NCI-H1092 (cell line): ENCODE results near the gene HNRNPF.

Experiments
- DNase-seq: peaks from one replicate; lab custom pipeline; 2025; lab: John Stamatoyannopoulos, UW

HNRNPF gene

GRCh38 chr10:43376046-43376635, 32.8 kb downstream of the HNRNPF start:
- no peak for DNase-seq

- DNase-seq: no peak
These were observed 33.5 kb downstream of the HNRNPF start for GRCh38 chr10:43375401-43376020.

DNA sequence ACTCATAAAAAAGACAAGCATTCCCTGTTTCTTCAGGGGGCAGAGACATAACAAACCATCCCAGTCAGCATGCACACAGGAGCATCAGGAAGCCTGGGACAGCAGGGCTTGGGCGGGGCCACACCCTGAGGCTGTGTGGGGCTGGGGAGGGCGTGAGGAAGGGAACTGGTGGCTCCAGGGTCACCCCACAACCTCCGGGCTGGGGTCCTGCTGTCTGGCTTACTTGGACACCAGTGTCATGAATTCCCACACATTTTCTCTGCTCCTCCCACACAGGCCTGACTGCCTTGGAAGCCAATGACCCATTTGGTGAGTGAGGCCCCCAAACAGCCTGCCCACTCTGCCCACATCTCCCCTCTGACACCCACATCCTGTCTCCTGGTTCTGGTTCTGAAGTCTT, 34.8 kb downstream of the HNRNPF start:
- DNase-seq: no peak

GRCh38 chr10:43373461-43373860, 35.5 kb downstream of the HNRNPF start:
- DNase-seq: no peak

GRCh38 chr10:43372765-43373361, 36.1 kb downstream of the HNRNPF start:
- DNase-seq: no peak

- DNase-seq: no peak
These were observed 37.6 kb downstream of the HNRNPF start, which contains the start of gene FXYD4 for GRCh38 chr10:43371418-43371817. Gene FXYD4 (plus strand): TSS chr10:43371636. CDS start chr10:43373747, 2,111 bp downstream.

DNA sequence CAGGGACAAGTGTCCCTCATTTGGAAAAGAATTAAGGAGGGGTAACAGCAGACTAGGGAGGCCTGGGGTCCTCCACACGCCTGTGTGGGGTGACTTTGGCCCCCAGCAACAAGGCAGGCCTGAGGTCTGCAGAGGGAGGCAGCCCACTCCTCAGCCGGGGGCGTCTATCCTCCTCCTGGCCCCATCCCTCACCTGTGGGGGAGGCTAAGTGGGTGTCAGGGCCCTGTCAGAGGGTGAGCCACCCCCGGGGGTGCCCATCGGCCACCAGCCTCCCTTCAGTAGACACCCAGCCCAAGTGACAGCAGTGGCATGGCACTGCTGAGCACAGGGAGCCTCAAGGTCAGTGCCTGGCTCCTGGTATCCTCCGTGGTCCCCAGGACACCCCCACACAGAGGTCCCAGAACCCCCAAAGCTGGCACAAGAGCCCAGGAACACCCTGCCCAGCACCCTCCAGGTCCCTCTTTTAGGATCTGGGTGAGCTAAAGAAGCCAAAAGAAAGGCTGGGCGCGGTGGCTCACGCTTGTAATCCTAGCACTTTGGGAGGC, 38.2 kb downstream of the HNRNPF start:
- DNase-seq: no peak

GRCh38 chr10:43369921-43370320, 39.1 kb downstream of the HNRNPF start:
- no peak for DNase-seq

DNA sequence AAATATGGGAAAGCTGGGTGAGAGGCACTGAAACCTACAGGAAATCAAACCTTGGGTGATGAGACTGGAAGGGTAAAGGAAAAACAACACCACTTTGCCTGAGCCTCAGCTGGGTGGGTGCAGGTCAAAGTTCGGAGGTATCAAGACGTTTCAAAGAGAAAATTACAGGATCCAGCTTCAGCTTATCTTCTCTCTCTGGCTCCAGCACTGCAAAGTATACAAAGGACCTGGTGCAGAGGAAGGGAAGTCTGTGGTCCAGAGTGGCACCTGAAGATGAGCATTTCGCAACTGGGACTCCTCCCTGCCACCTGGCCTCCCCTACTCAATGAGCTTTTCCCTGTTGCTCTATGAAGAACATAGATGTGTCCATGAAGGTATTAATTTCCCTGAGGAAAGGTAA, 44.0 kb downstream of the HNRNPF start:
- no peak for DNase-seq

GRCh38 chr10:43362191-43362839, 46.7 kb downstream of the HNRNPF start:
- DNase-seq: peak; percentile 94

- no peak for DNase-seq
These were observed 47.3 kb downstream of the HNRNPF start for GRCh38 chr10:43361547-43362190.

- no peak for DNase-seq
These were observed 48.9 kb downstream of the HNRNPF start for GRCh38 chr10:43360086-43360485.

GRCh38 chr10:43355749-43356371, 53.1 kb downstream of the HNRNPF start:
- no peak for DNase-seq

DNA sequence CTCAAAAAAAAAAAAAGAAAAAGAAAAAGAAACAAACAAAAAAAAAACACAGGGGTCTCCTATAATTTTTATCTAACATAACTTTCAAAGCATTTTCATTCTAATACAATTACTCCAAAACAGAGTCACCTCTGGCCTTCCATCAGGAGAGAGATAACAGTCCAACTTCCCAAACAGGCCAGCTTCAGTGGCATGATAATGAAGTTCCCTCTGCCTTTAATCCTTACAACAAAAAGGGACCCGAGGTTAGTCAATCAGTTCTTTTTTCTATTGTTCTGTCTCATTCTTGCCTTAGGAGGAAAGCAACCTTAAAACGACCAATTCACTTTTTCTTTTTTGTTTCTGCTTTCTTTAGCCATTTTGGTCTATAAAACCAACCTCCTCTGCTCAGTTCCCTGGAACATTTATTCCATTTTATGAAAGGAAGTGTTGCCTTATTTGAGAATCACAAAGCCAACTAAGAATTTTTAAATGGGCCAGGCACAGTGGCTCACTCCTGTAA, 54.1 kb downstream of the HNRNPF start:
- DNase-seq: no peak

GRCh38 chr10:43354330-43354635, 54.7 kb downstream of the HNRNPF start:
- no peak for DNase-seq

GRCh38 chr10:43353495-43354329, 55.3 kb downstream of the HNRNPF start:
- no peak for DNase-seq

GRCh38 chr10:43352951-43353350, 56.0 kb downstream of the HNRNPF start:
- no peak for DNase-seq

- DNase-seq: no peak
These were observed 57.7 kb downstream of the HNRNPF start for GRCh38 chr10:43351301-43351700.

- no peak for DNase-seq
These were observed 58.3 kb downstream of the HNRNPF start for GRCh38 chr10:43350686-43351085.

DNA sequence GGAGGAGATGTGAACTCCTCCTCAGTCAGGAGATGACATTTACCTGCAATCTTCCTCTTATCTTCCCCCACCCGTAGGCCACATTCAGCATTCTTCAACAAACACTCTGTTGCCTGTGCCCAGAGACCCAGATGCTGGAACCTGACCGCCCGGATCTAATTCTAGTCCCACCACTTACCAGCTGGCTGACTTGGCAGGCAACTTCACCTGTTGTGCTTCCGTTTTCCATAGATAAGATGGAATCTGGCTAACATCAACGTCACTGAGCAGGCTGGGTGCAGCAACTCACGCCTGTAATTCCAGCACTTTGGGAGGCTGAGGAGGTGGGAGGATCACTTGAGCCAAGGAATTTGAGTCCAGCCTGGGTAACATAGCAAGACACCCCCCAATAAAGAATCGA, 58.8 kb downstream of the HNRNPF start:
- DNase-seq: no peak
